Measurements from ENCODE around the gene FKBP1A.

Gene FKBP1A

GRCh38 chr20:1392693-1393506 lies at the start of gene FKBP1A:
TSS of gene FKBP1A (minus strand) at chr20:1393054. CDS start at chr20:1392998, 56 bp downstream.
- DNase-seq = peak; percentile 80

DNA sequence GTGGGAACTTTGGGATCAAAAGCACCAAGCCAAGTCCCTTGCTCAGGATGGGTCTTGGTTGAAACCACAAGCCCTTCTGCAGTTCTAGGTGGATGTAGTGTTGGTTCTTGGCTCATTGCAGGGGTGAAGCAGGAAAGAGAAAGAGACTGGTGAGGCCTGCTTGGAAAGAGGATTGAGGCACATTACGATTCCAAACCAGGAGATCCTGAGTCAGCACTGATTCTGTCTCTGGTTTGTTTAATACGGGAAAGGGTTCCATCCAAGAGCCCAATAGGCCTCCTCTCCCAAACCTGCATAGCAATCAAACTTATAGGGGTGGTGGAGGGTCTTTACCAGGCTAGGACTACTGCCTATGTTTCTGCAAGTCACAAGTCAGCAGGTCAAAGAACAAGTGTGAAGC lies 49.5 kb upstream of the FKBP1A start:
- DNase-seq = no peak

GRCh38 chr20:1441133-1441532 lies 48.3 kb upstream of the FKBP1A start:
- no peak for DNase-seq

- DNase-seq = no peak
Measured at GRCh38 chr20:1440024-1440423, 47.2 kb upstream of the FKBP1A start.

GRCh38 chr20:1438361-1438760 lies 45.5 kb upstream of the FKBP1A start:
- no peak for DNase-seq

GRCh38 chr20:1437235-1437904 lies 44.5 kb upstream of the FKBP1A start:
- peak; percentile 35 for DNase-seq

DNA sequence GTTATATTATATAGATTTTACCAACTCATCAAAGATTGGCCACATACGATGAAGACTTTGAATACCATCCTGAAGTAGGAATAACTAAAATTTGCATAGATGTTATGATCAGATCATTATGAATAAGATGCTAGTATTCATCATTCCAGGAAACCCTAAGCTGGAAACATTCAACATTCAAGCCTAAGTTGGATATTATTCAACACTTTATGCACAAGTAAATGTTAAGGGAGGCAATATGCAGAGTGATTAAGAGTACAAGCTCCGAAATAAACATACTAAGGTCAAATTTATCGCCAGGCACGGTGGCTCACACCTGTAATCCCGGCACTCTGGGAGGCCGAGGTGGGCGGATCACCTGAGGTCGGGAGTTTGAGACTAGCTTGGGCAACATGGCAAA lies 43.4 kb upstream of the FKBP1A start:
- DNase-seq = no peak

DNA sequence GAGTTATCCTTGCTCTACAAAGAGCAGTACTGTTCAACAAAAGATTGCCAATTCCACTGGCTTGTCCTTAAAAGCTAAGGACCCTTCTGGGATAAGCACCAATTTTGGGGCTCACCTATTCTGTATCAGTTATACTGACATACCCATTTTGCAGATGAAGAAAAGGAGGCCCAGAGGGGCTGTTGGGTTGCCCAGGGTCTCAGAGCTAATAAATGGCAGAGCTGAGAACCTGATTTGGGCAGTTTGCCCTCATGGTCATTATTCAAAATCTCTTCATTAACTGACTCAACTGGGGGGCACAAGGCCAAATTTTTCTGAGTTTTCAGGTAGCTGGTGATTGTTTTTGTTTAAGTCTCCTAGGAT lies 42.5 kb upstream of the FKBP1A start:
- DNase-seq = no peak

GRCh38 chr20:1434571-1435336 lies 41.9 kb upstream of the FKBP1A start:
- no peak for DNase-seq

GRCh38 chr20:1431158-1431557 lies 38.3 kb upstream of the FKBP1A start:
- DNase-seq = no peak

GRCh38 chr20:1430004-1430451 lies 37.2 kb upstream of the FKBP1A start:
- DNase-seq = no peak

DNA sequence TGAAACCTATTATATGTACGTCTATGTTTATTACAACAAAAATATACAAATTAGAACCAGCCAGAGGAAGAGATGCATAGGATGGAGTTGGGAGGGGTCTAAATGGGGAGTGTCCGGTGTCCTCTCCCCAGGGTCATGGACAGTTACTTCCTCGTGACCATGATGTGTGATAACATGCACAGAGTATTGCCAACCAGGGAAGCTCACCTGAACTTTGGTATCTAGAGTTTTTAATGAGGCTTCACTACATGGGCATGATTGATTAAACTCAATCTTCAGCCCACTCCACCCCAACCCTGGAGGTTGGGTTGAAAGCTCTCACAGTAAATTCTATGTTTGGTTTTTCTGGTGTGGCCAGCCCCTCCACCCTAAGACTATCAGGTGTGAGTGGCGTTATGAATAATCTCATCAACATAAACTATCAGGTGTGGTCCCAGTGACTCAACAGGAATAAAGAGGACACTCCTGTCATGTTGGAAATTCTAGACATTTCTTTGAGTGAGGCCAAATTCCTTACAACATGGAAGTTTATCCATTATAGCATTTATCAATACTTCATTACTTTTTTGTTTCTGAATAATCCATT lies 36.4 kb upstream of the FKBP1A start:
- DNase-seq = no peak

DNA sequence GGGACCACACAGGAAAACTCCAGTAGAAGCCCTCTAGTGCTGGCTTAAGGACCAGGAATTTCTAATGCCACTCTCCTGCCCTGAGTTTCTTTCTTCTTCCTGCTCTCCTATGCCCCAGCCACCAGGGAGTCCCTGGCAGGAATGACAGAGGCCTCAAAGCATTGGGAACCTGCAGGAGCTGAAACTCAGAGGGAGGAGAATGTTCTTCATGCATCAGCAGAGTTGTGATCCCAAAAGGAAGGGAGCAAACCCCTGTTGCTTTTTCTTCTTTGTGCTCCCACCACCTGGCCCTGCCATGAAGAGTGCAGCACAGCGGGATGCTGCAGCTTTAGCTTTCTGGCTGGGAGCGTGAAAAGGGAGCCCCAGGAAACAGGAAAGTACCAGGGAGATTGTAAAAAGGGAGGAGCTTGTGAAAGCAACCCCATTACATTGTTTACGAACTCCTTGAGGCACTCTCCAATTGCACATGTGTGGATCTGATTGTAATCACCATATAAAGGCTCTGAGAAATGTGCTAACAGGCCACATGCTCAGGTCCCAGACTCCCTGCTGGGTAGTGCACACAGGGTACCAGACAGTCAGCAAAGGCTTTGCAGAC lies 34.7 kb upstream of the FKBP1A start:
- peak; percentile 97 for DNase-seq

DNA sequence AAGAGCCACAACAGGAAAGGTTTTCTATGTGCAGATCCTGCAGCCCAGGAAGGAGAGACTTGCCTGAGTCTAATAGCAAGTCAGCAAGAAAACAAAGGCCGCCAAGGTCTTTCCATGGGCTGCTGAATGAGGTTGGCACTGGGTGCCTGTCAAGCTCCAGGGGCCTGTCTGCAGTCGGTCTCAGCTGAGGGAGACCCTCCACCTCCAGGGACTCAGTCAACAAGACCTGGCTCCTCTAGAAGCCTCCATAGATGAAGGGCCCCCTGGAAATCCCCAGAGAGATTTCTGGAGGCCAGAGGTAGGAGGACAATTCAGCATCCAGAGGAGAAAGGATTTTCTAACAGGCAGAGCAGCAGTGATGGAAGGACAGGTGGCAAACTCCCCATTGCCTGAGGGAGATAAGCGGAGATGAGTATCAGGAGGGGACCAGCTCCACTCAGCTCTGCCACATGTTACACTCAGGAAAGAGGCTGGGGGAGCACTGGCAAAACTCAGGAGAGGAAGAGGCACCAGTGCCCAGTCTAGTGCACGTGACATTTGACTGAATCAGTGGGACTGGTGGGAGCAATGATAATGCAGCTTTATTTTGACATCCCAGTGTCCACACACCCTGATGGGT lies 33.5 kb upstream of the FKBP1A start:
- DNase-seq = no peak

GRCh38 chr20:1424336-1424735 lies 31.5 kb upstream of the FKBP1A start:
- no peak for DNase-seq

GRCh38 chr20:1423625-1424106 lies 30.8 kb upstream of the FKBP1A start:
- peak; percentile 14 for DNase-seq

GRCh38 chr20:1423206-1423605 lies 30.4 kb upstream of the FKBP1A start:
- DNase-seq = no peak

DNA sequence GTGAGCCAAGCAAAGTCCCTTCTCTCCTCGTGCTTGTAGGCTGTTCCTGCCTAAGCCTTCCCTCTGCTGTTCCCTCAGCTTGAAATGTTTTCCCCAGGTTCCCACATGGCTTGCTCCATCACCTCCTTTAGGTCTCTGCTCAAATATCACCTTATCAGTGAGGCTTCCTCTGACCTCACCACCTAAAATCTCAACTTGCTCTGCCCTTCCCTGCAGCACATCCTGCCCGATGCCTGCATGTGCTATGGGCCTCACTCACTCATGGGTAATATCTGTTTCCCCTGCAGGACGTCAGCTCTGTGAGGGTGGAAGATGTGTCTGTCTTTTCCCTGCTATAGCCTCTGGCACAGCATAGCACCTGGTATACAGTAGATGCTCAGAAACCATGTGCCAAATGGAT lies 29.9 kb upstream of the FKBP1A start:
- no peak for DNase-seq

GRCh38 chr20:1420066-1420465 lies 27.2 kb upstream of the FKBP1A start:
- no peak for DNase-seq

GRCh38 chr20:1418350-1418749 lies 25.5 kb upstream of the FKBP1A start:
- DNase-seq = no peak

GRCh38 chr20:1417790-1418189 lies 24.9 kb upstream of the FKBP1A start:
- no peak for DNase-seq

- DNase-seq = no peak
Measured at GRCh38 chr20:1417273-1417672, 24.4 kb upstream of the FKBP1A start.
